GM19455 (cell line): ENCODE measurements around the gene ORAI3.
A peak's percentile ranks its signal among the peaks of the same experiment; 100 is the strongest.
"Not testable (repeated sequence)": the region's sequence is repeated elsewhere in the genome, so short reads cannot be mapped to it uniquely, and the experiment has no call there.

Experiments
- ATAC-seq: cut with Tn5 transposase; IDR thresholded peaks from one replicate; pipeline ENCODE4 v1.9.1; 2021; ENCODE audit not compliant: unreplicated experiment

ORAI3 gene

GRCh38 chr16:30923554-30924075 lies 25.3 kb upstream of the ORAI3 start, which contains the start of gene FBXL19:
Gene FBXL19, plus strand, starts transcription at chr16:30923572. Its CDS starts 2,183 bp downstream, at chr16:30925755.
- no peak for ATAC-seq

DNA sequence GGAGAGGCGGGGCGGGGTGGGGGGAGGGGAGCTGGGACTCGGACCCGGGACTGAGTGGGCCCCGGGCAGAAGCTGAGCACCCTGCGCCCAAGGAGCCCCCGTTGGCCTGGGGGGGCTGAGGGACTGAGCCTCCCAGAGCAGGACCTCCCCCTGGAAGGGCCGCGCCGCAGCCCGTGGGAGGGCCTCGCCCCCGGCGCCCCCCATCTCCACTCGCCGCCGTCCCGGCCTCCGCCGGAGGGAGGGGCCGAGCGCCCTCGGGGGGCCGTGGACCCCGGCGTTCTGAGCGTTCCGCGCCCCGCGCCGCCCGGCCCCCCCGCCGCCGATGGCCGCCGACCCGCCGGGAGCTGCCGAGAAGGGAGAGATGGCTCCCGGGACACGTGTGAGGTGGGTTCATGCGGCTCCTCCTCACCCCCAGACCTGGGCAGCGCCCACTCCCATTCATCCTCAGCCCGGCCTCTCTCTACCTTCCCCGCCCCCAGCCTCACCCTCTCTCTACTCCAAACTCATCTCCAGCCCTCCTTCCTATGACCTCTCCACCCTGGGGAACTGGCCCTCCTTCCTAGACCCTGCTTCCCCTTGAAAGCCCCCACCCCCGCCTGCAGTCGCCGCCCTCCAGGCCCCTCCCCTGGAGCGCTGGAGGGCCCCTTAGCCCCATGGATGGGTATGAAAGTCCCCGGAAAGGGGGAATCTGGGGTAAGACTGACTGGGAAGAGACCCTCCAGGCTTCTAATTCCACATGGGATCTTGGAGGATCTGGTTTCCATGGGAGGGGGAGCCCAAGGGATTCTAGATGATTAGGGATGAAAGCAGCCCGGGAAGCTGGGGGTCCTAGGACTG lies 24.6 kb upstream of the ORAI3 start:
- ATAC-seq = no peak

GRCh38 chr16:30924913-30925631 lies 23.8 kb upstream of the ORAI3 start:
- no peak for ATAC-seq

GRCh38 chr16:30925632-30925987 lies 23.3 kb upstream of the ORAI3 start:
- no peak for ATAC-seq

GRCh38 chr16:30925995-30926811 lies 22.7 kb upstream of the ORAI3 start:
- no peak for ATAC-seq

- ATAC-seq = no peak
Observed at GRCh38 chr16:30926937-30927788, 21.7 kb upstream of the ORAI3 start.

DNA sequence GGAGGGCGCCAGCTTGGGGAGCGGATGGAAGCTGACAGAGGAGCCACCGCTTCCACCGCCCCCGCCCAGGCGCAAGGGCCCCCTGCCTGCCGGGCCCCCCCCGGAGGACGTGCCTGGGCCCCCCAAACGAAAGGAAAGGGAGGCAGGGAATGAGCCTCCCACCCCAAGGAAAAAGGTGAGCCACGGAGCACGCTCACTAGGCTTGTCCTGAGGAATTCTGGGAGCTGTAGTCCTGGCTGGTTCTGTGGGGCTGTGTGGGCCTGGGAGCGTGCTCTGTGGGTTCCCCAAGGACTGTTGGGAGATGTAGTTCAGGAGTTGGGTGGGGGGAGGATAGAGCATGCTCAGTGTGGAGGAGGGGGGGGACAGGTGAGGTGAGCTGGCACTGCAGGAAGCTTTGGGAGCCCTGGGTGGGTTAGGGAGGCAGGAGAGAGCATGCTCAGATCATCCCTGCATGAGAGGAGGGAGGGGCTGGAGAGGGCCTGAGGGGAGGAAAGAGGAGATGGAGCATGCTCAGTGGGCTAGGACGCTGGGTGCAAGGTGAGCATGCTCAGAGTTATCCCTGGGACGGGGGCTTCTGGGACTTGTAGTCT lies 21.0 kb upstream of the ORAI3 start:
- ATAC-seq = no peak

- ATAC-seq = no peak
Observed at GRCh38 chr16:30928390-30928789, 20.5 kb upstream of the ORAI3 start.

DNA sequence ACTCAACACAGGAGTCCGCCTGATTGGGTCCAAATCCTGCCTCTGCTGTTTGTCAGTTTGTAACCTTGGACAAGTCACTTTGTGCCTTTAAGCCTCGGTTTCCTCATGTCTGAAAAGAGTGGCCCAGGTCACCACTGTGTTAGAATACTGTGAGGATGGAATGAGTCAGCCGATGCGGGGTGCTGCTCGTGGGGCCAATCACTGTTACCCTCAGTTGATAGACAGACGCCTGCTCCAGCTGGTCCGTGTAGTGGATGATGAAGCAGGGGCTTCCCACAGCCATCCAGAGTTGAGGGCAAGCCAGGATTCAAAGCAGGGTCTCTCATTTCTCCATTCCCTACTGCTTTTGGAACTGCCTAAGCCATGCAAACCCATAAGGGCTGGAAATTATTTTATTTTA lies 19.7 kb upstream of the ORAI3 start:
- no peak for ATAC-seq

GRCh38 chr16:30930160-30930571 lies 18.7 kb upstream of the ORAI3 start:
- no peak for ATAC-seq

- no peak for ATAC-seq
Observed at GRCh38 chr16:30931068-30931650, 17.7 kb upstream of the ORAI3 start.

GRCh38 chr16:30934827-30935557 lies 13.9 kb upstream of the ORAI3 start:
- ATAC-seq = no peak

DNA sequence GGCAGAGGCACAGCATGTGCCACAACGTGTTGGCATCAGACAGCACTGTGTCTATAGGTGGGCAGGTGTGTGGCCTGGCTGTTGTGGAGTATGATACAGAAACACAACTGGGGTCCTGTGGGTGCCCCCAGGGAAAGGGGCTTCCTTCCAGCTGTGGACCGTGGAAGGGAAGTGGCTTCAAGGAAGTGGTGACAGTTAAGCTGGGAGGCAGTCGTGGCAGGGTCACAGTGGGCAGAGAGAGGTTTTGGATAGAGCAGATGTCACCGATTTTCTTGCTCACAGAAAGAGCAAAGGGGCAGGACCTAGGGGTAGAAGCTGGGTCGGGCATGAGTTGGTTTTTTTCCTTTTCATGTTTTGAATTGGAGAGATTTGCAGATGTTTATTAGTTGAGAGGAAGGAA lies 11.2 kb upstream of the ORAI3 start:
- no peak for ATAC-seq

- ATAC-seq = not testable (repeated sequence)
Observed at GRCh38 chr16:30939571-30939970, 9.3 kb upstream of the ORAI3 start.

DNA sequence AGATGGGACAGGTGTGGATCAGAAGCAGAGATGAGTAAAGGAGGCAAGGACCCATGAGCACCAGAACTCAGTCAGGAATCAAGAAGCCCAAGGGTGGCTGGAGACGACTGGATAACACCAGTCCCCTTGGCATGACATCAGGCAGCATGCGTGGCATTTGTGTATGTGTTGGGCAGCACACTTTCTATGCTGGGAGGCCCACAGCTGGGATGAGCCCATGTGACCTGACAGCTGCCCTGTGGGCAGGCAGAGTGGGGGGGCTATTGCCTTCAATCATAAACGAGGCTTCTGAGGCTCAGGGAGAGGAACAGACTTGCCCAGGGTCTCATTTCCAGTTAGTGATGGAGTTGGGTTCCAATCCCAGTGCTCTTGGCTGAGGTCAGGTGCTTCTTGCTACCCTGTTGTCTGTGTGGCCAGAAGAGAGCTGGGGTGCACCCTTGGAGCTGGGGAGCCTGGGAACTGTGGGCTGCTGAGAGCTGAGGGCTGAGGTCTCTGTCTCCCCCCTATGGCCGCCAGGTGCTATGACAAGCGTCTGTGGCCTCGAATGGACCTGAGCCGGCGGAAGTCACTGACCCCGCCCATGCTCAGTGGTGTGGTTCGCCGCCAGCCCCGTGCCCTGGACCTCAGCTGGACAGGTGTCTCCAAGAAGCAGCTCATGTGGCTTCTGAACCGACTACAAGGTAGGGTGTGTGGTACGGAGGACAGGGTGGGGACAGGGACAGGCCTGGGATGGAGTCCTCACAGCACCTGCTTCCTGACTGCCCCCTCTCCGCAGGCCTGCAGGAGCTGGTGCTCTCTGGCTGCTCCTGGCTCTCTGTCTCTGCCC lies 7.1 kb upstream of the ORAI3 start:
- peak; percentile 80 for ATAC-seq

DNA sequence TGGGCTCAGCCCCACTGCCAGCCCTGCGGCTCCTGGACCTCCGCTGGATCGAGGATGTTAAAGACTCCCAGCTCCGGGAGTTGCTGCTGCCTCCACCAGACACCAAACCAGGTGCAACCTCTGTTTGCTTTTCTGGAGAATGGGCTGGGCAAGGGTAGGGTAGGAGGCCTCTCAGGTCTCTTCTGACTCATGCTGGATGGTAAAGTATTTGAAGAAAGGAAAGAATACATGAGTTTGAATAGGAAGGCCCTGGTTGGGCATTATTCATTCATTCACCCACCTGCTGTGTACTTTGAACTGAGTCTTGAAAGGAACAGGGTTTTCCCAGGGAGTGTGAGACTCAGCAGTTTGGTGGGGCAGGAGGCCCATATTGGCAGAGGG lies 6.5 kb upstream of the ORAI3 start:
- ATAC-seq = no peak

DNA sequence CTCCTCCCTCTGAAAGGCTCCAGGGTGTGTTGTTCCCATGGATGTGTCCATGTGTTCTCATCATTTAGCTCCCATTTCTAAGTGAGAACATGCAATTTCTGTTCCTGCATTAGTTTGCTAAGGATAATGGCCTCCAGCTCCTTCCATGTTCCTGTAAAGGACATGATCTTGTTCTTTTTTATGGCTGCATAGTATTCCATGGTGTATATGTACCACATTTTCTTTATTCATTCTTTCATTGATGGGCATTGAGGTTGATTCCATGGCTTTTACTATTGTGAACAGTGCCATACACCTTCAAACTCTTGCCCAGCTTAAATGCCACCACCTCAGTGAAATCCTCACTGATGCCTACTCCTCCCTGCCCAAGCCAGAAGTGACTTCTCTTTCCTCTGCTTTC lies 4.5 kb upstream of the ORAI3 start:
- ATAC-seq = no peak
